Activated T-helper 9 cell treated with anti-CD3 and anti-CD28 coated beads, Interleukin-2, amount 50 U/mL, for 16 hours (primary cell): ENCODE results near the gene RAB17.

Experiments
- DNase-seq: peaks from one replicate; pipeline ENCODE4 v3.0.0-alpha.2; 2020; ENCODE audit warnings: low read depth

Gene RAB17

GRCh38 chr2:237536617-237537016, 53.9 kb downstream of the RAB17 start:
- no peak for DNase-seq

GRCh38 chr2:237536083-237536415, 54.5 kb downstream of the RAB17 start:
- no peak for DNase-seq

- DNase-seq, result no peak
Observed at GRCh38 chr2:237535385-237536082, 55.0 kb downstream of the RAB17 start.

- no peak for DNase-seq
Observed at GRCh38 chr2:237534380-237534779, 56.2 kb downstream of the RAB17 start.

- DNase-seq, result no peak
Observed at GRCh38 chr2:237533668-237534161, 56.8 kb downstream of the RAB17 start.

GRCh38 chr2:237532160-237532559, 58.4 kb downstream of the RAB17 start:
- no peak for DNase-seq

GRCh38 chr2:237530472-237531433, 59.8 kb downstream of the RAB17 start:
- no peak for DNase-seq

GRCh38 chr2:237529452-237530402, 60.8 kb downstream of the RAB17 start:
- no peak for DNase-seq

GRCh38 chr2:237527766-237528165, 62.8 kb downstream of the RAB17 start:
- no peak for DNase-seq

GRCh38 chr2:237527233-237527632, 63.3 kb downstream of the RAB17 start:
- no peak for DNase-seq

- DNase-seq, result no peak
Observed at GRCh38 chr2:237525559-237526157, 64.9 kb downstream of the RAB17 start.

GRCh38 chr2:237524631-237525030, 65.9 kb downstream of the RAB17 start:
- DNase-seq, result no peak
